ACHN (cell line): ENCODE results near the gene FAT4.

ENCODE experiments used
- DNase-seq: peaks from one replicate; pipeline ENCODE4 v3.0.0-alpha.2; 2015
- in situ Hi-C: cut with HindIII; loops from 2 replicates; pipeline ENCODE4 v1.10.0; 2017; ENCODE audit warnings: low sequenced_read_pairs, low pct_ligation_motif_present, low pct_unique_long_range_greater_than_20kb

FAT4 gene

GRCh38 chr4:125314676-125315575 is at the start of gene FAT4:
Gene FAT4 (plus strand): TSS chr4:125314955. CDS start chr4:125316412, 1,457 bp downstream.
- in situ Hi-C loops = no loop called here
- DNase-seq = peak; percentile 93

GRCh38 chr4:125265846-125266245 is 48.9 kb upstream of the FAT4 start:
- in situ Hi-C loops = no loop called here
- no peak for DNase-seq

- in situ Hi-C loops = no loop called here
- DNase-seq = no peak
These were observed 47.7 kb upstream of the FAT4 start for GRCh38 chr4:125266901-125267604.

- in situ Hi-C loops = no loop called here
- no peak for DNase-seq
These were observed 47.1 kb upstream of the FAT4 start for GRCh38 chr4:125267630-125268029.

GRCh38 chr4:125268068-125268755 is 46.5 kb upstream of the FAT4 start:
- in situ Hi-C loops = no loop called here
- no peak for DNase-seq

GRCh38 chr4:125276811-125277210 is 37.9 kb upstream of the FAT4 start:
- DNase-seq = no peak
- in situ Hi-C loops = no loop called here

- DNase-seq = no peak
- in situ Hi-C loops = no loop called here
These were observed 37.0 kb upstream of the FAT4 start for GRCh38 chr4:125277790-125278189.

GRCh38 chr4:125280892-125281403 is 33.8 kb upstream of the FAT4 start:
- no peak for DNase-seq
- in situ Hi-C loops = no loop called here

GRCh38 chr4:125283707-125284279 is 31.0 kb upstream of the FAT4 start:
- DNase-seq = peak; percentile 29
- in situ Hi-C loops = no loop called here

- in situ Hi-C loops = no loop called here
- DNase-seq = no peak
These were observed 17.6 kb upstream of the FAT4 start for GRCh38 chr4:125297116-125297515.

GRCh38 chr4:125303058-125303457 is 11.7 kb upstream of the FAT4 start:
- no peak for DNase-seq
- in situ Hi-C loops = no loop called here

- in situ Hi-C loops = no loop called here
These were observed 10.9 kb upstream of the FAT4 start for GRCh38 chr4:125303821-125304220.

GRCh38 chr4:125306112-125306511 is 8.6 kb upstream of the FAT4 start:
- DNase-seq = no peak
- in situ Hi-C loops = no loop called here

More at GRCh38 chr4:125303821-125304220, 10.9 kb upstream of the FAT4 start:
- no peak for DNase-seq

GRCh38 chr4:125306533-125306932 is 8.2 kb upstream of the FAT4 start:
- in situ Hi-C loops = no loop called here

GRCh38 chr4:125311503-125311902 is 3.3 kb upstream of the FAT4 start:
- in situ Hi-C loops = no loop called here
- no peak for DNase-seq

More at GRCh38 chr4:125306533-125306932, 8.2 kb upstream of the FAT4 start:
- DNase-seq = no peak

GRCh38 chr4:125313497-125313896 is 1.3 kb upstream of the FAT4 start:
- in situ Hi-C loops = no loop called here
- DNase-seq = peak; percentile 80

- in situ Hi-C loops = no loop called here
- no peak for DNase-seq
These were observed 627 bp upstream of the FAT4 start for GRCh38 chr4:125313989-125314667.
